A549 (cell line): ENCODE results near the gene ANKRD6.

ENCODE experiments used
- CEBPB ChIP-seq, 2 experiments: fragments of >200 bp in 1 of 2; sonication (Bioruptor Twin) in 1 of 2; formaldehyde crosslinking in 1 of 2; IDR thresholded peaks; 2 replicates each; pipeline ENCODE4 v1.6.1; 2012 to 2016
- CTCF ChIP-seq: fragments of >200 bp; sonication (Bioruptor Twin); formaldehyde crosslinking; IDR thresholded peaks from 3 replicates; pipeline ENCODE4 v1.5.1; 2016
- E2F6 ChIP-seq: IDR thresholded peaks from 2 replicates; pipeline ENCODE4 v1.6.1; 2012; ENCODE audit warnings: low read depth, borderline replicate concordance
- HMGXB4 ChIP-seq: fragments of 250-450 bp; sonication (Bioruptor Pico); IDR thresholded peaks from 2 replicates; pipeline ENCODE4 v1.5.0; 2021; ENCODE audit warnings: mild to moderate bottlenecking, moderate library complexity, borderline replicate concordance
- POLR2A ChIP-seq: IDR thresholded peaks from 2 replicates; pipeline ENCODE4 v1.6.1; 2012; ENCODE audit warnings: mild to moderate bottlenecking, low read length
- REST ChIP-seq: fragments of 200-600 bp; sonication (generic); IDR thresholded peaks from 2 replicates; pipeline ENCODE4 v1.6.1; 2016; ENCODE audit warnings: antibody characterized with exemption, mild to moderate bottlenecking, moderate library complexity
- RNF2 ChIP-seq: fragments of 200-600 bp; sonication (generic); IDR thresholded peaks from 2 replicates; pipeline ENCODE4 v1.6.1; 2016; ENCODE audit warnings: low read depth, mild to moderate bottlenecking, antibody characterized with exemption, moderate library complexity, borderline replicate concordance
- ZC3H11A ChIP-seq: fragments of 450-650 bp; IDR thresholded peaks from 2 replicates; pipeline ENCODE4 v1.6.1; 2014; ENCODE audit warnings: antibody characterized with exemption, mild to moderate bottlenecking

- TF ChIP-seq E2F6 (no peak), POLR2A (no peak), CEBPB (IDR thresholded peaks at IDR 0.05) (no peak), ZC3H11A (no peak), CTCF (no peak), RNF2 (no peak), REST (no peak), HMGXB4 (CRISPR knock-in tag) (no peak)
Observed at GRCh38 chr6:89657445-89658158, 224.7 kb downstream of the ANKRD6 start.
